Body of pancreas (tissue), 4 donors: ENCODE measurements around the gene TBX4. TPM values are rescaled to one million over a fixed set of nuclear protein-coding genes. Genes with fewer than 3 reads are reported as not detected.
A peak's percentile ranks its signal among the peaks of the same experiment; 100 is the strongest.

Experiments
- ATAC-seq: fragments of 150-250 bp; one replicate; pipeline ENCODE4 v1.9.1; 2016
- DNase-seq, 4 donors: peaks; one replicate each; pipeline ENCODE4 v3.0.0-alpha.2; 2019
- H3K27ac ChIP-seq, 4 donors: fragments of 200-600 bp; sonication (generic); 1 replicate in 3 of 4; 2 replicates in 1 of 4; pipeline versions ENCODE4 v1.5.1 to v1.6.1; 2016 to 2019; ENCODE audit warnings: mild to moderate bottlenecking in 1 of 4, mixed read lengths in 1 of 4, moderate library complexity in 1 of 4
- H3K27me3 ChIP-seq, 2 donors: fragments of 200-600 bp; sonication (generic); one replicate each; pipeline ENCODE4 v1.6.0; 2016; ENCODE audit warnings: mild to moderate bottlenecking in 1 of 2
- H3K36me3 ChIP-seq, 2 donors: fragments of 200-600 bp; sonication (generic); replicated peaks in 1 of 2; 2 replicates each; pipeline ENCODE4 v1.5.1; 2016; ENCODE audit warnings: low read depth in 2 of 2; ENCODE audit not compliant: insufficient read depth in 1 of 2
- H3K4me1 ChIP-seq: fragments of 200-600 bp; sonication (generic); one replicate; pipeline ENCODE4 v1.6.0; 2016
- H3K4me3 ChIP-seq, 2 donors: fragments of 200-600 bp; sonication (generic); 1 replicate in 1 of 2; 2 replicates in 1 of 2; pipeline ENCODE4 v1.5.1; 2016 to 2019
- H3K9me3 ChIP-seq, 3 donors: fragments of 200-600 bp; sonication (generic); 1 replicate in 2 of 3; 2 replicates in 1 of 3; pipeline ENCODE4 v1.5.1; 2016
- POLR2A ChIP-seq, 3 donors: fragments of 450-650 bp; IDR thresholded peaks; one replicate each; pipeline ENCODE4 v1.6.1; 2016; ENCODE audit warnings: antibody characterized with exemption in 3 of 3, mild to moderate bottlenecking in 2 of 3
- WGBS, 2 donors: methylation state at CpG; one replicate each; pipeline ENCODE4 v1.1.5; 2017; 5-methylcytosine and 5-hydroxymethylcytosine counted together
- intact Hi-C: fragments of 100-400 bp; cut with DNase I; formaldehyde crosslinking; loops from one replicate; pipeline ENCODE4 v1.15.1; 2023
- total RNA-seq, 2 donors: library from RNA; depleted of rRNA; stranded (reverse); fragments of >200 nt; gene quantifications; one replicate each; pipeline ENCODE4 v1.1.0, GENCODE V29; 2016
- TF ChIP-seq, protein P1 (sequence below), 7 experiments: fragments of 450-650 bp in 4 of 7; fragments of 200-600 bp in 3 of 7; sonication (generic) in 3 of 7; IDR thresholded peaks; one replicate each; pipeline ENCODE4 v1.5.1; 2016 to 2019; ENCODE audit warnings: antibody characterized with exemption in 7 of 7

The TBX4 gene
- total RNA-seq, 2 donors from 2014 or later, result not detected

DNA sequence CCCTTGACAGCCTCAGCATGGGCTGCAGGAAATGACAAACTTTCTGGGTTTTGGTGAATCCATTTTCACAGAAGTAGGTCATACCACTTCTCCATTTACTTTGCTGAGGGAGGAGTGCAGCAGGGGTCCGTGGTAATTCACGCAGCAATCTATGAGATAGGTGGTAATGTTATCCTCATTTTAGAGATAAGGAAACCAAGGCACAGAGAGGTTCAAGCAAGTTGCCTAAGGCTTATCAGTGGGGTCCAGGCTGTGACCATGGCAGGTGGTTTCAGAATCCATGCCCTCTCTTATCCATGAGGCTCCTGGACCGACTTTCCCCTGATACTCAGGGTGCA lies 12.6 kb downstream of the TBX4 start:
- H3K27ac ChIP-seq, result no peak overlapping the region
- no peak for TF ChIP-seq POLR2A (IDR thresholded peaks at IDR 0.05)
- TF ChIP-seq, protein P1, sequence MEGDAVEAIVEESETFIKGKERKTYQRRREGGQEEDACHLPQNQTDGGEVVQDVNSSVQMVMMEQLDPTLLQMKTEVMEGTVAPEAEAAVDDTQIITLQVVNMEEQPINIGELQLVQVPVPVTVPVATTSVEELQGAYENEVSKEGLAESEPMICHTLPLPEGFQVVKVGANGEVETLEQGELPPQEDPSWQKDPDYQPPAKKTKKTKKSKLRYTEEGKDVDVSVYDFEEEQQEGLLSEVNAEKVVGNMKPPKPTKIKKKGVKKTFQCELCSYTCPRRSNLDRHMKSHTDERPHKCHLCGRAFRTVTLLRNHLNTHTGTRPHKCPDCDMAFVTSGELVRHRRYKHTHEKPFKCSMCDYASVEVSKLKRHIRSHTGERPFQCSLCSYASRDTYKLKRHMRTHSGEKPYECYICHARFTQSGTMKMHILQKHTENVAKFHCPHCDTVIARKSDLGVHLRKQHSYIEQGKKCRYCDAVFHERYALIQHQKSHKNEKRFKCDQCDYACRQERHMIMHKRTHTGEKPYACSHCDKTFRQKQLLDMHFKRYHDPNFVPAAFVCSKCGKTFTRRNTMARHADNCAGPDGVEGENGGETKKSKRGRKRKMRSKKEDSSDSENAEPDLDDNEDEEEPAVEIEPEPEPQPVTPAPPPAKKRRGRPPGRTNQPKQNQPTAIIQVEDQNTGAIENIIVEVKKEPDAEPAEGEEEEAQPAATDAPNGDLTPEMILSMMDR (IDR thresholded peaks at IDR 0.05), result no peak
- WGBS, 2 donors, result 21 to 38% methylated on average over 3 of the region's 3 CpGs
- ATAC-seq (no peak), DNase-seq (no peak)
- no peaks in the 10 kb centered on the region for H3K36me3 ChIP-seq
- no peak overlapping the region for H3K4me3 ChIP-seq
- peaks cover 0 to 23% of the 10 kb centered on the region in 2 donors for H3K27me3 ChIP-seq
- no peaks in the 10 kb centered on the region for H3K9me3 ChIP-seq
- intact Hi-C loops, result no loop called here
- H3K4me1 ChIP-seq, result peaks cover 30% of the 10 kb centered on the region

DNA sequence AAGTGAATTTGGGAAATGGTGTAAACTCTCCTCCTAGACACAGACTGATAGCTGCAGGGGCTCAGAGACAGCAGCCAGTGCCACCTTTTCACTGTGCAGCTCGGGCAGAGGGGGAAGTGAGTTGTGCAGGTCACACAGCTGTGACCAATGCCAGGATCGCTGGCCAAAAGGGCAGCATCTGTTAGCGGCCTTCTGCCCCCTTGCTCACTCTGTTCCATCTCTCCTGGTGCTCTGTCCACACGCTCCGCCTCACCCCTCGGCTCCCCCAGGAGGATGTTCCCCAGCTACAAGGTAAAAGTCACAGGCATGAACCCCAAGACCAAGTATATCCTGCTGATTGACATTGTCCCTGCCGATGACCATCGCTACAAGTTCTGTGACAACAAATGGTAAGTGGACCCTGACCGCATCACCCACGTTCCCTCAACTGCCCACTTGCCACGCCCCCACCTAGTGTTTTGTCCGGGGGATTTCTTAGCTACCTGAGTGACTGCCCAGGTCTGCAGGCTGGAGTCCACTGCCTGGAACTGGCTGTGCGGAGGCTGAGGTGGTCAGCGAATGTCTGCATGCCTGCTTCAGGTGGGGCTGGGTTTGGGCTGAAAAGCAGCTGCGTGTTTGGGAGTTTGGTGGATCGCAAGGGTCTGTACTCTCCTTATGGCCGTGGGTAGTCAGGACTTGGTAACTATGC lies 13.5 kb downstream of the TBX4 start:
- ATAC-seq, result no peak
- Histone ChIP-seq H3K36me3 (no peaks in the 10 kb centered on the region), H3K4me1 (peaks cover 30% of the 10 kb centered on the region), H3K27ac (no peak overlapping the region), H3K9me3 (no peaks in the 10 kb centered on the region), H3K4me3 (no peak overlapping the region), H3K27me3 (peaks cover 0 to 18% of the 10 kb centered on the region in 2 donors)
- intact Hi-C loops, result no loop called here
- no peak for TF ChIP-seq POLR2A (IDR thresholded peaks at IDR 0.05)
- TF ChIP-seq, protein P1 (IDR thresholded peaks at IDR 0.05), result no peak
- DNase-seq, result peak in 1 of 4 donors; percentile 8
- WGBS, 2 donors, result 80 to 85% methylated on average over 15 to 17 of the region's 17 CpGs

DNA sequence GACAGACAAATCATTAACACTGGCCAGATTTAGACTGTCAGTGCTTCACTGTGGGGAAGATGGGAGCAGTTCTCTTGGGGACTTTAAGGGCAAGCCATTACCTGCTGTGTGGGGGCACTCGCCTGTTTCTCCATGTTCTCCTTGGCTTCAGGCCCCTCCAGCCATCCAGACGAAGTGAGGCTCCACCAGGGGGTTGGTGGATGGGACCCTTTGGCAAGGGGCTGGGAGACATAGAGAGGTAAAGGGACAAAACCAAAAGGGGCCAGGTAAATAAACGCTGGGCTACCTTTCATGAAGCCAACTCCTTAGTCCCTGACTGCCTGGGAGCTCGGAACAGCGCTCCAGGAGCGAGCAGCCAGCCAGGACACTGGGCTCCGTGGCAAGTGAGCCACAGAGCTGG lies 14.0 kb downstream of the TBX4 start:
- no peak for DNase-seq
- TF ChIP-seq, protein P1 (IDR thresholded peaks at IDR 0.05), result no peak
- TF ChIP-seq POLR2A (IDR thresholded peaks at IDR 0.05), result no peak
- intact Hi-C loops, result no loop called here
- no peak overlapping the region for H3K27ac ChIP-seq
- H3K9me3 ChIP-seq, result no peaks in the 10 kb centered on the region
- H3K4me3 ChIP-seq, result no peak overlapping the region
- H3K27me3 ChIP-seq, result peaks cover 0 to 17% of the 10 kb centered on the region in 2 donors
- peaks cover 30% of the 10 kb centered on the region for H3K4me1 ChIP-seq
- 75 to 89% methylated on average over 6 to 7 of the region's 7 CpGs for WGBS, 2 donors
- no peaks in the 10 kb centered on the region for H3K36me3 ChIP-seq
- no peak for ATAC-seq

DNA sequence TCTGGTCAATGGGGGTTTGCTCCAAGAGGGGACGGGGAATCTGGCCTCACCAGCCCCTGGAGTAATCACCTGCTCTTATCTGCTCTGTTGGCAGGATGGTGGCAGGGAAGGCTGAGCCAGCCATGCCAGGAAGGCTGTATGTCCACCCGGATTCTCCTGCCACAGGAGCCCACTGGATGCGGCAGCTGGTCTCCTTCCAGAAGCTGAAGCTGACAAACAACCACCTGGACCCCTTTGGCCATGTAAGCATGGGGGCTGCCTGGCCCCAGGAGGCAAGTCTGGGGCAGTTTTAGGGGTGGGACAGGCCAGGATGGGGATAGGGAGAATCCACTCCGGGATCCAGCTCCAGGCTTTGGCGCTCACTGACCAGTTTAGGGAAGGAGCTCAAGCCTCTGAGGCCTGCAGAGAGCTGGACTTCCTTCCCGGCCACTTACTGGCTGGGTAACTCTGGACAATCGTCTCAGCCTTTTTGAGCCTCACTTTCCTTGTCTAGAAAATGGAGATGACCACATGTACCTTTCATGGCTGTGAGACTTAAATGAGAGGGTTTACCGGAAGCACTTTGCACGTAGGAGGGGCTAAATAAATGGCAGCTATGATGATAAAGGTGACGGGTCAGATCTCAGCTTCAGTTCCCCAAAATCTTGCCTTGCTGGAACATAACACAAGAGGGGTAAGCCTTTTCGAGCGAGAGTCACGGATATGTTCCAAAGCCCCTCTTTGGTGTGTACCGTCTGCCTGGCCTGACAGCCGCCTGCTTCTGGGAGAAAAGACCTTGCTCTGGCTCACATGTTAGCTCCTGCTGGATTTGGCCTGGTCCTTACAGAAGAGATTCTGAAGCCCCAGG lies 15.4 kb downstream of the TBX4 start:
- no peak for TF ChIP-seq POLR2A (IDR thresholded peaks at IDR 0.05)
- TF ChIP-seq, protein P1 (IDR thresholded peaks at IDR 0.05), result no peak
- Histone ChIP-seq H3K9me3 (no peaks in the 10 kb centered on the region), H3K4me3 (no peak overlapping the region), H3K36me3 (no peaks in the 10 kb centered on the region), H3K4me1 (peaks cover 20% of the 10 kb centered on the region), H3K27me3 (peaks cover 0 to 3% of the 10 kb centered on the region in 2 donors), H3K27ac (no peak overlapping the region)
- intact Hi-C loops, result no loop called here
- DNase-seq (peak; percentile 19 to 47 (median 30)), ATAC-seq (no peak)
- WGBS, 2 donors, result 58 to 68% methylated on average over 12 to 15 of the region's 15 CpGs
